ENCODE results near the gene PEAK1. TPM values are rescaled to one million over a fixed set of nuclear protein-coding genes. Genes with fewer than 3 reads are reported as not detected.

The PEAK1 gene
- total and polyA plus RNA-seq, 7 donors = 4.0 to 32.1 (median 25.3) TPM

DNA sequence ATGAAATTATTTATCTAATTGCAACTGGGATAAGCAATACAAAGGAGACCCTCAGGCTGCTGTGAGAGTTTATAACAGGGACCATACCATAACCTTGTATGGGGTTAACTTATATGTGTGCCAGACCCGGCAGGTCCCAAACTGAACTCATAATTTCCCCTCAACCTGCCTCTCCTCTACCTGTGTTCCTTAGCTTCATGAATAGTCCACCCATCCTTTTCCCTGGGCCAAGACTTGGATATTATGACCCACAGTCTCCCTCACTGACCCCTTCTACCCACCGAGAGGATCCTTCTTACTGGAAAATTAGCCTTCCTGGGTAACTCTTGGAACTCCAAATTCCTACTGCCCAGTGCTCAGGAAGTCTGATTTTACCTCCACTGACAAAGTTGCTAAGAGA lies 345.6 kb downstream of the PEAK1 start:
- TF ChIP-seq, protein P1, sequence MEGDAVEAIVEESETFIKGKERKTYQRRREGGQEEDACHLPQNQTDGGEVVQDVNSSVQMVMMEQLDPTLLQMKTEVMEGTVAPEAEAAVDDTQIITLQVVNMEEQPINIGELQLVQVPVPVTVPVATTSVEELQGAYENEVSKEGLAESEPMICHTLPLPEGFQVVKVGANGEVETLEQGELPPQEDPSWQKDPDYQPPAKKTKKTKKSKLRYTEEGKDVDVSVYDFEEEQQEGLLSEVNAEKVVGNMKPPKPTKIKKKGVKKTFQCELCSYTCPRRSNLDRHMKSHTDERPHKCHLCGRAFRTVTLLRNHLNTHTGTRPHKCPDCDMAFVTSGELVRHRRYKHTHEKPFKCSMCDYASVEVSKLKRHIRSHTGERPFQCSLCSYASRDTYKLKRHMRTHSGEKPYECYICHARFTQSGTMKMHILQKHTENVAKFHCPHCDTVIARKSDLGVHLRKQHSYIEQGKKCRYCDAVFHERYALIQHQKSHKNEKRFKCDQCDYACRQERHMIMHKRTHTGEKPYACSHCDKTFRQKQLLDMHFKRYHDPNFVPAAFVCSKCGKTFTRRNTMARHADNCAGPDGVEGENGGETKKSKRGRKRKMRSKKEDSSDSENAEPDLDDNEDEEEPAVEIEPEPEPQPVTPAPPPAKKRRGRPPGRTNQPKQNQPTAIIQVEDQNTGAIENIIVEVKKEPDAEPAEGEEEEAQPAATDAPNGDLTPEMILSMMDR (IDR thresholded peaks at IDR 0.05) = no peak
- WGBS, 3 donors = 65 to 82% (median 68%) methylated on average over 2 of the region's 2 CpGs
- peaks cover 8% of the 10 kb centered on the region for H3K4me1 ChIP-seq
- no peak overlapping the region for H3K4me3 ChIP-seq
- no peaks in the 10 kb centered on the region for H3K9me3 ChIP-seq
- intact Hi-C loops (cut with DNase I) = loop anchor here (5.0 kb wide), 2 partner anchors 37 to 42 kb away; no protein-coding TSS in a partner anchor
- DNase-seq (no peak), ATAC-seq (no peak)
- no peak overlapping the region for H3K27ac ChIP-seq
- no peaks in the 10 kb centered on the region for H3K36me3 ChIP-seq (ENCODE audit: insufficient read depth in 1 of 2, low read depth in 1 of 2)
- no peaks in the 10 kb centered on the region for H3K27me3 ChIP-seq (ENCODE audit: insufficient read depth in 3 of 3, low read length in 2 of 3)

DNA sequence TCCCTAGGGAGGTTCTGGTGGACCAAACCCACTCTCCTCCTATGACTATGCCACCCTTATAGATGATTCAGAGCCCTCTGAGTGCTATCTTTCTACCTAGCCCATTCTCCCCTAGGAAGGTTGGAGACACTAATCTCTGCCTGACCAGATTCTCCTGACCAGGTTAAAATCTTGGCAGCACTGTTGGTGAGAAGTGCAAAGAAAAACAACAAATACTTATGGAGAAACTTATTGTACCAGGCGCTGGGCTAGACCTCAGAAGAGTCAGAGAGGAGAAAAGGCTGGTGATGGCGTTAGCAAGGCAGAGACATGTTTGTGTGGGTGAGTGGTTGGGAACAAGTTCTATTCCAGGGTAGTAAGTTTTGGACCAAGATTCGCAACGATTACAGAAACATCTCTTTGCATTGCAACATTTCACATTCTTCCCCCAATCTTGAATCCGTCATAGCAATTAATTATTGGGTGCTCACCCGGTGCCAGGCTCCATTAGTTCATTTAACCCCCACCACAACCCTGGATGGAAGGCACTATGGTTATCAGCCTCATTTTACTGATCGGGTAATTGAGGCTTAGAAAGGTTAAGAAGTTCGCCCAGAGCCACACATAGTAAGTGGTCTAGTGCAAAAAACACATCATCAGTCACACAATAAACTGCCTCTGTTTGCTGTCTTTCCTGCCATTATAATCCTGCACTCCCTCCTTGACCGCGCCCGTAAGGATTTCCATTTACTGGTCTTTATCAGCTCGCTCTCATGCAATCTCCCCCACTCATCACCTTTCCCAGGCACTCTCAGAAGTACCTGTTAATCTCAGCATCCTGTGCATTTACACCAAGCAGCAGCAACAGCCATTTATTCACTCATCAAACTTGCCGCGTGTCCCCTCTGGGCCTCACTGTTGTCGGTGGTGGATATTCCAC lies 348.3 kb downstream of the PEAK1 start:
- Histone ChIP-seq H3K4me3 (peak overlapping the region; percentile 94), H3K9me3 (no peaks in the 10 kb centered on the region), H3K36me3 (ENCODE audit: insufficient read depth in 1 of 2, low read depth in 1 of 2) (no peaks in the 10 kb centered on the region), H3K27ac (peak overlapping the region; percentile 96), H3K27me3 (ENCODE audit: insufficient read depth in 3 of 3, low read length in 2 of 3) (no peaks in the 10 kb centered on the region), H3K4me1 (peaks cover 31% of the 10 kb centered on the region)
- WGBS, 3 donors = 83 to 88% (median 85%) methylated on average over 15 of the region's 15 CpGs
- ATAC-seq = no peak
- TF ChIP-seq, protein P1 (IDR thresholded peaks at IDR 0.05) = no peak
- intact Hi-C loops (cut with DNase I) = loop anchor here (5.0 kb wide), 2 partner anchors 34 to 39 kb away; no protein-coding TSS in a partner anchor
- DNase-seq = no peak

DNA sequence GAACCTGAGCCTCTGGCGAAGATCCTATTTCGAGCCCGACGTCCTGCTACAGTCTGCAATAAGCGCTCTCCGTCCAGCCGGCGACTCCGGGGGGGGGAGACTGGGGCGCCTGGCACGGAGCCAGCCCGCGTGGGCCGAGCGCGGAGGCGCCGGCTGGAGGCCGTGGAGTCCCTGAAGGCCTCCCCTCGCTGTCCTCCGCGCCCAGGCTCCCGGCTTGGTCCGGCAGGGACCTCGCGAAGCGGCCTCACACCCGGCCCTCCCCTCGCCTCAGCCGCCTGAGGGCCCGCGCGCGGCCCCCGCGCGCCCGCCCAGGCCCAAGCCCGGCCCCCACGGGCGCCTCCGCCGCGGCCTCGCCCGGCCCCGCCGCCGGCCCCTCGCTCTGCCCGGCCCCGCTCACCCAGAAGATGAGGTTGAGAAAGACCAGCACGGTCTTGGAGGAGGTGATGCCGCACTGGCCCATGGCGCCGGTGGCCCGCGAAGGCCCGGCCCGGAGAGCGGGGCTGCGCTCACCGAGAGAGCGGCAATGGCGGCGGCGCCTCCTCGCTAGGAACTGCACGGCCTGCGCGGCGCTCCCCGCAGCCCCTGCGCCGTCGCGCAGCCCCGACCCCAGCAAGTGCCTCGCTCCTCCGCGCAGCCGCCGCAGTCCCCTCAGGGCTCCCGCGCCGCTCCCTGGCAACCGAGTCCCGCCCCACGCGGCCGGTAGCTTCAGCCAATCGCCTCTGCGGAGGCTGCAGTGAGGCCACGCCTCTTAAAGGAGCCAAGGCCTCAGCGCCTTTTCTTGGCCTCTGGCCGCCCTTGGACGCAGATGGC lies 349.2 kb downstream of the PEAK1 start, which contains the start of gene TSPAN3:
Gene TSPAN3 (minus strand): TSS at position 615 of the 810 bp plus-strand sequence. CDS start 155 bp downstream, at position 460.
- H3K36me3 ChIP-seq (ENCODE audit: insufficient read depth in 1 of 2, low read depth in 1 of 2) = no peaks in the 10 kb centered on the region
- DNase-seq = peak; percentile 95 to 96
- H3K27ac ChIP-seq = peak within 1 kb of the TSS; percentile 96
- H3K27me3 ChIP-seq (ENCODE audit: insufficient read depth in 3 of 3, low read length in 2 of 3) = no peaks in the 10 kb centered on the region
- H3K4me3 ChIP-seq = peak within 1 kb of the TSS; percentile 94
- H3K4me1 ChIP-seq = peaks cover 32% of the 10 kb centered on the region
- 0 to 1% (median 0%) methylated on average over 28 to 97 of the region's 97 CpGs for WGBS, 3 donors
- H3K9me3 ChIP-seq = no peaks in the 10 kb centered on the region
- ATAC-seq = peak; percentile 92 to 95 (median 95)
- intact Hi-C loops (cut with DNase I) = loop anchor here (5.0 kb wide), 2 partner anchors 33 to 38 kb away; no protein-coding TSS in a partner anchor
- TF ChIP-seq, protein P1 (IDR thresholded peaks at IDR 0.05) = no peak

DNA sequence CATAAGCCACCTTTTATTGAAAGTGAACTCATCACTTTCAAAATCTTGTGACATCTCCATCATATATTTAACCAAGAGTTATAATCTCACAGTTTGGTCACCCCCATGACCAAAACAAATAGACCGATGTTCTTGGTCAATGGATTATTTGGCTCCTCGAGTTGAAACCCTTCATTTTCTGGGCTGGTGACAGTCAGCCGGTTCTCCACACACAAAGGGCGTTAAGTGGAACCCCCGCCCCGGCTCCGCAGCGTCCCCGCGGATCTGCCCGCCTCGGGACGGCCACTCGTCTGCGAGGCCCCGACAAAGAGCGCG lies 349.8 kb downstream of the PEAK1 start:
- Histone ChIP-seq H3K36me3 (ENCODE audit: insufficient read depth in 1 of 2, low read depth in 1 of 2) (no peaks in the 10 kb centered on the region), H3K4me3 (peak overlapping the region; percentile 94), H3K4me1 (peaks cover 37% of the 10 kb centered on the region), H3K9me3 (no peaks in the 10 kb centered on the region), H3K27me3 (ENCODE audit: insufficient read depth in 3 of 3, low read length in 2 of 3) (no peaks in the 10 kb centered on the region), H3K27ac (peak overlapping the region; percentile 96)
- WGBS, 3 donors = 1% methylated on average over 18 of the region's 18 CpGs
- TF ChIP-seq, protein P1 (IDR thresholded peaks at IDR 0.05) = no peak
- no peak for ATAC-seq
- no peak for DNase-seq
- intact Hi-C loops (cut with DNase I) = loop anchor here (5.0 kb wide), 2 partner anchors 33 to 38 kb away; no protein-coding TSS in a partner anchor
